IPS-NIHi7 (cell line): ENCODE measurements around the gene SLC1A7.

Source experiments
- DNase-seq: peaks from one replicate; pipeline ENCODE4 v3.0.0; 2012; ENCODE audit warnings: mixed read lengths; ENCODE audit errors: extremely low spot score

Gene SLC1A7

DNA sequence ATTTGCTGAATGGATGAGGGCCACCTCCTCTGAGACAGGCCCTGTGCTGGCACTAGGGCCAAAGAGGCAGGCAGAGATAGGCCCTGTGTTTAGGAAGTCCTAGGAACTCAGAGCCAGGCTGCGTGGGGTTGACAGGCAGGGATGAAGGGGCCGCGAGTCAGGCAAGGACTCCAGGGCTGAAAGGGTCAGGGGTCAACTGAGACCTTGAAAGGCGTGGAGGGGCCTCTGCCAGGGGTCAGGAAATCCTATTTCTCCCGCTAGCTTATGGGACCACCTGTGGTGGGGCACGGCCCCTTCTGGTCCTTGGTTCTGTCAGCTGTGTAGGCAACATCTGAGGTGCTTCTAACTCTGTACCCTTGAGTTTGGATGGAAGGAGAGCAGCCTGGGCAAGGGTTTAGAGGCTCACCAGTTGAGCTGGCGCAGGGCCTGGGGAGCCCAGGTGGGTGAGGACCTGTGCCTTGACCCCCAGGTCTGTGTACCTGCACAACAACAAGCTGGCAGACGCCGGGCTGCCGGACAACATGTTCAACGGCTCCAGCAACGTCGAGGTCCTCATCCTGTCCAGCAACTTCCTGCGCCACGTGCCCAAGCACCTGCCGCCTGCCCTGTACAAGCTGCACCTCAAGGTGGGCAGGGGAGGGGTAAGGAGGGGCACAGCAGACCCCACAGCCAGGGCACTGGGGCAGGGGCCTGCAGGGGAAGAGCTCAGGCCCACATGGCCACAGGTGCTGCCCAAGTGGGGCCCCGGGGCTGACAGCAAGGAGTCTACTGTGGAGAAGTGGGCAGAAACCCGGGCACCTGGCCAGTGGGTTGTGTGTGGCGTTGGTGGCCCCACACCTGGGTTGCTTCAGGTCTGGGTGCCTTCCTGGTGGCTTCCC lies 65.5 kb downstream of the SLC1A7 start:
- DNase-seq = no peak

GRCh38 chr1:53076165-53076564 lies 66.3 kb downstream of the SLC1A7 start:
- DNase-seq = no peak

DNA sequence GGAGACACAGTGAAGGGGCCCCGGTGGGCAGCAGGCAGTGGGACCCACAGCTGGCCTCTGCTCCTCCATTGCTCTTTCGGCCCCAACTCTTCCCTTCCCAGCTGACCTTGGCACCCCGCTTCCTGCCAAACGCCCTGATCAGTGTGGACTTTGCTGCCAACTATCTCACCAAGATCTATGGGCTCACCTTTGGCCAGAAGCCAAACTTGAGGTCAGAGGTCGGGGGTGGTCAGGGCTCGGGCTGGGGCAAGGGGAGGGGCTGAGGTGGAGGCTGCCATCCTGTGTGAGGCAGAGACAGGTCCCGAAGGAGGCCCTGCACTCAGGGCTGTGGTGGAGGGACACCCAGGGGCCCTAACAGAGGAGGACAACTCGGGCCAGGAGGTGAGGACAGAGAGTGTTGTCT lies 66.7 kb downstream of the SLC1A7 start:
- DNase-seq = no peak

DNA sequence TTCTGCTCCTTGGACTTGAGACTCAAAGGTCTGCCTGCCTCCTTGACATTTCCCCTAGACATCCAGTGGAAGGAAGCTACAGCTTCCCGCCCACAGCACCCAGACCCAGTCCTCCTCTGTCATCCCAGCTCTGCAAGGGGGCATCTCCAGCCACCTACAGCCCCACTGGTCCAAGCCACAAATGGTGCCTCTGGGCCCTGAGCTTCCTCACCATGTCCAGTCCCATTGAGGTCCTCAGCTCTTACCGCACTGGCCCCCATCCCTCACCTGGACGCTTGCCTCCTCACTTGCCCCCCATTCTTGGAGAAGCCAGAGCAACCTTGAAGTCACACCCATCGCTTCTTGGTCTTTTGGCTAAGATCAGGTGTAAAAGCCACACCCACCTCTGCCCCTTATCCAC lies 67.2 kb downstream of the SLC1A7 start:
- DNase-seq = no peak

- no peak for DNase-seq
Measured at GRCh38 chr1:53074313-53075154, 67.9 kb downstream of the SLC1A7 start.

DNA sequence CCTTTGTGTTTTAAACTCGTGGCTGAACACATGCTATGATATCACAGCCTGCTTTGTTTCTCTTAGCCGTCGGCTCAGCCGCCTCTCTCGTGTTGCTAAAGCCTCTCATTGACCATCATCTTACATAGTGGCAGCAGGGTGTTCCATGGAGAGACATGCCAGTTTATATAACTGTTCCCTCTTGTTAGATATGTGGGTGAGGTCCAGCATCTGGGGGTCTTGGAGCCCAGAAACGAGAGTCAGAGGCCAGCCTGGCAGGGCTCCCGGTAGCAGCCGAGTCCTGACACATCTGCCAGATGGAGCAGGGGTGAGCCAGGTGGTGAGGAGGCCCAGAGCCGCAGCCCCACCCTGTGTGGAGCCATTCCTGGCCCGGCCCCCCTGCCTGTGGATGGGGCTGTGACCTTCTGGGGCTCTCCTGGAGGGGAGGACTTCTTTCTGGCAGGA lies 68.5 kb downstream of the SLC1A7 start:
- DNase-seq = no peak

- no peak for DNase-seq
Measured at GRCh38 chr1:53073287-53073686, 69.2 kb downstream of the SLC1A7 start.

DNA sequence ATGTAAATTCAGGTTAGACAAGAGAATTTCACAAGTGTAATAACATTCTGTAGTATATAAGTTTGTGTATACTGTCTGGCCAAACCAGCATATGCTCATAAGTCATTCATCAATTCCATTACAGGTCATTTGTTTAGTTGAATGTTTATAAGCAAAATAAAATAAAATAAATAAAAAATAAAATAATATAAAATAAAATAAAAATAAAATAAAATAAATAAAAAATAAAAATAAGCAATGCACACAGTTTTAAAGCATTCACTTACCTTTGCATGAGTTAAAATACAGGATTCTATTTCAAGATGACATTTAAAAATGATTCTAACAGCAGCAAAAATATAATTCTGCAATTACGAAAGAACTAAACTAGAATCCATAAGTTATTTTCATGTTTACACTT lies 70.5 kb downstream of the SLC1A7 start:
- no peak for DNase-seq

DNA sequence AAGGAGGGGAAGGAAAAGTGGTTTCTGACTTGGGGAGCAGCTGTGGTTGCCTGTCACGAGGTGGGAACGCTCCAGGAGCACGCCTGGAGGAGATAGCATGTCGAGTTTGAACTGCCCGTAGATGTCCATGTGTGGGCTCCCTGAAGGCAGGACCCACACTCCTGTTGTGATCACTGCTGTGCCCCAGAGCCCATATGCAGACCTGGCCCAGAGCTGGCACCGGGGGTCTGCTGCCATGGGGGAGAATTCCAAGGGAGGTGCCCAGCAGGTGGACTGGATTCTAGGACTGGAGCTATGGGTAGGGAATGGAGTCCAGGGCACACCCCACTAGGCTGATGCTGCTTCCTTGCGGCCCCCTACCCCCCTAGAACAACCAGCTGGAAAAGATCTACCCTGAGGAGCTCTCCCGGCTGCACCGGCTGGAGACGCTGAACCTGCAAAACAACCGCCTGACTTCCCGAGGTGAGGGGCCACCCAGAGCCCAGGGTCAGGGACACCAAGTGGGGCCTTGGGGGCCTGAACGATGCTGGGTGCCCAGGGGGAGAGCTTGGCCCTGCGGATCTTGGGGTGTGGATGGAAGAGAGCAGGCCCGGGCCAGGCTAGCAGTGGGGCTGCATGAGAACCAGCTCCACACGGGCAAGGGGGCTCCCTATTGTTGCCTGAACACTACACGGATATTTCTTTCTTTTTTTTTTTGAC lies 71.1 kb downstream of the SLC1A7 start:
- DNase-seq = no peak

DNA sequence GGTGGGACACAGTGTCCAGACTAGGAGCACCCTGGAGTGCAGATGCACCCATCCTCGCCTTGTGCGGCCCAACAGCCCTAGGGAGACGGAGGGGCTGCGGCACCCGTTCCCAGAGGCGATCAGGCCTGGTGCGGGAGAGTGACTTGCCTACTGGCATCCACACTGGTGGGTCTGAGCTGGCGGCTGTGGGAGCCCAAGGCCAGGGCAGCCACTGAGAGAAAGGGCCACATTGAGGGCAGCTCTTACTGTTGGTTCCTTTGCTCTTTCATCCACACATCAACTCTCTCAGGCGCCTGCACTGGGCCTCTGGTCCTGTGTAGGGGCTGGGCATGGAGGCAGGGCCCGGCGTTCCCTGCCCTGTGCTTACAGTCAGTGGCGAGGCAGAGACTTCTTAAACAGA lies 71.8 kb downstream of the SLC1A7 start:
- no peak for DNase-seq

DNA sequence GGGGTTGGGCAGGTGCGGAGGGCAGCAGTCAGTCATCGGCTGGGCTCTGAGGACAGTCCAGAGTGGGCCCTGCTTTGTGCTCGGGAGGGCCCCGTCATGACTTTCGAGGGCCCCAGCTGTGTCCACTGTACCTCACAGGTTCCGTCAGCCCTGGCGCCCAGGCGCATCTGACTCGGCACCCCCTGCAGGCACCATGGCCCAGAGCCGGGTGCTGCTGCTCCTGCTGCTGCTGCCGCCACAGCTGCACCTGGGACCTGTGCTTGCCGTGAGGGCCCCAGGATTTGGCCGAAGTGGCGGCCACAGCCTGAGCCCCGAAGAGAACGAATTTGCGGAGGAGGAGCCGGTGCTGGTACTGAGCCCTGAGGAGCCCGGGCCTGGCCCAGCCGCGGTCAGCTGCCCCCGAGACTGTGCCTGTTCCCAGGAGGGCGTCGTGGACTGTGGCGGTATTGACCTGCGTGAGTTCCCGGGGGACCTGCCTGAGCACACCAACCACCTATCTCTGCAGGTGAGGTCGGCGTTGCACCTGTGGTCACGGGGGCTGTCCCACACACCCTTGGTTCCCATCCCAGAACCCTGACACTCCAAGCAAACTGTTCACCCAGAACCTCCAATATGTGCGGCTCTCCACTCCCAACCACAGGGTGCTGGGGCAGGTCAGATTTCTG lies 72.6 kb downstream of the SLC1A7 start:
- DNase-seq = no peak

GRCh38 chr1:53069265-53069662 lies 73.2 kb downstream of the SLC1A7 start:
- no peak for DNase-seq

GRCh38 chr1:53068314-53069099 lies 73.9 kb downstream of the SLC1A7 start:
- DNase-seq = no peak

DNA sequence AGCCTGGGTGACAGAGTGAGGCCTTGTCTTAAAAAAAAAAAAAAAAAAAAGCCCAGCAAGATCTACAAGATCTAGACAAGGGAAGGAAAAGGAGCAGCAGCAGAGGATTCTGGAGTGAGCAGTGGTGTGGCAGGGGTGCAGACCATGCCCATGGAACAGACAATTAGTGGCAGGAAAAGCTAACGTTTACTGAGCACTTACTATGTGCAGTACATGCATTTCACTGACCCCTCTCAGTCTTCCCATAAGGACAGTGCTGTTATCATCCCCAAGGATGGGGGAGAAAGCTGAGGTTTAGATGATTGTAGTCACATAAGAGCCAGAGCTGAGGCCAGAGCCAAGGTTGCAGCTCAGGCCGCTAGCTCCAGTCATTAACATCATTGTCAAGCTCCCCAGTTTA lies 74.6 kb downstream of the SLC1A7 start:
- no peak for DNase-seq

DNA sequence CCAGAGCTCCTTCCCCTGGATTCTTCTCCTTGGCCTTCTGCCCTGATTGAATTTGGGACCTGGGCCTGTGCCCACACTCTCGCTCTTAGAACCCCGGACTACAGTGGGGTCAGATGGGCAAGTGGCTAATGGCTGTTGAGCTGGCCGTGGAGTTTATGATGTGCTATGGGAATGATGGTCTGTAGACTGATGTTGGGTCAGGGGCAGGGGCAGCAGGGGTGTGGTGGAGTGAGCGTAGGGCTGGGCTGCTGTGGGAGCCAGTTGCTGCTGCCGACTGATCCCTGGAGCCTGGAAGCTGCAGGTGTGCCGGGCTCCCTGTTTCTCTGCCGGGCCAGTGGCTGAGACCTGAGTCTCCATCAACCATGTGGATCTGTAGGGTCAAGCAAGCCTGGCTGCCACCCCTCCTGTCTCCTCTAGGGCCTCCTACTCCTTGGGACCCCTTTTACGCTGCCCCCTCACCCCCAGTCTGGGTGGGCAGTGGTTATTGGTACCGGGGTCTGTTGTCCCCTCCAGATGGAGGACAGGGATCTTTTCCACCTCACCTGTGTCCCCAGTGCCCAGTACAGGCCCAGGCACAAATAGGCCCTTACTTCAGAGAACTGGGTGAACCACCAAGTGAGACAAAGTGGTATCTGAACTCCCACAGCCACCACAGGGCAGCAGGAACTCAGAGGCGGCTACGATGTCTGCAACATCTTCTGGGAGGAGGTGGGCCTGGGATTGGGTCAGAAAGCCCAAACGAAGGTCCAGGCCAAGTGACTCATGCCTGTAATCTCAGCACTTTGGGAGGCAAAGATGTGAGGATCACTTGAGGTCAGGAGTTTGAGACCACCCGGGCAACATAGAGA lies 75.3 kb downstream of the SLC1A7 start:
- no peak for DNase-seq

GRCh38 chr1:53066488-53066887 lies 76.0 kb downstream of the SLC1A7 start:
- DNase-seq = no peak

DNA sequence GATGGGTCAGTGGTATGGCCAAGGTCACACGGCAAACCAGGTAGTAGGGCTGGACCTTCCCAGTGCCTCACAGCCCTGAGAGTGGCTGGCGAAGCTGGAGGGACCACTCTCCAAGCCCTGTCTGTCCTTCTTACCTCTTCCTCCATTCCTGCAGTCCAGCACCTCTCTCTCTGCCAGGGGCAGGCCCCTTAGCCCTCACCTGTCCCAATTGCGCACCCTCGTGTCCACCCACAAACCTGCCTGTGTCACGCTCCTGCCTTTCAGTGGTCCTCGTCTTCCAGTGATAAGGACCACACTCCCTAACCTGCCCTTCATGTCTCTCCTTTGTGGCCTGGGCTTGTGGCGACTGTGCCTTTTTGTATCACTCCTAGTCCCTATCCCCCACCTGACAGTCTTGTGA lies 77.0 kb downstream of the SLC1A7 start:
- DNase-seq = no peak

DNA sequence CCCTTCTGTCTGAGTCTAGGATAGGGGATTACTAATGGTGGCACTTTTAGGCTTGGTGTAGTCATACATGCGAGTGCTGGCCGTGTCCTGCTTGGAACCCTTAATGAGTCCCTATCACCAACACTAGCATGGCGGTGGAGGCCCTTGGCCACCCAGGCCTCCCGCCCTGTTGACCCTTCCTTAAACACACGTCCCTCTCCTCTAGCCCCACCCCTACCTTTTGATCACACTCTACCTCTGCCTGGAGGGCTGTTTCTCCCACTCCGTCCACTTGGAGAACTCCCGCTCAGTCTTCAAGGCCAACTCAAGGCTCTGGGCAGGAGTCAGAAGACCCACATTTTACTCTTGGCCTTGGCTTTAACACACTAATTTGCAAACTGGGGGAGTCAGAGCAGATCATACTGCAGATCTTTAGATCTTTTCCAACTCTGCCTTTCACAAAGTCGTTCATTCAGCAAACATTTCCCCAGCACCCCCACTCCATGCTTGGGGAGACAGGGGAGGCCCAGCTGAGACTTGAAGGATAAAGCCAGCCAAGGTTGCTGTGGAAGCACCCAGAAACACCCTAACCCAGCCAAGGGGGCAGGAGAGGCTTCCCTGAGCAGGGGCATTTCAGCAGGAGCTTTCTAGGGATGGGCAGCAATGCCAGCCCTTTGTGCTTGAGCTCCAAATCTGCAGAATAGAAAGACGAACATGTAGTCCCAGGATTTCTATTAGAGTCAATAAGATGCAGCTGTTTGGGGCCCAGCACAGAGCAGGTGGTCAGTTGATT lies 78.5 kb downstream of the SLC1A7 start:
- no peak for DNase-seq
